GM12878 (cell line): ENCODE results near the gene DNHD1. TPM values are rescaled to one million over a fixed set of nuclear protein-coding genes. Genes with fewer than 3 reads are reported as not detected.

Experiments
- ATAC-seq: fragments of 200-7000 bp; cut with Tn5 transposase; 3 replicates; pipeline ENCODE4 v1.9.1; 2020; ENCODE audit warnings: mild to moderate bottlenecking, moderate library complexity
- BruUV-seq: library from RNA; stranded (reverse); fragments of 400-500 nt; replicated peaks from 2 replicates; lab custom pipeline; 2021; lab: Mats Ljungman, UMichigan
- CTCF ChIA-PET: fragments of 300-600 bp; sonication (Branson Sonifier 250); formaldehyde crosslinking; extraction: SDS; loops from one replicate; lab custom pipeline; 2021; ENCODE audit warnings: inconsistent platforms; lab: Yijun Ruan, JAX
- POLR2A ChIA-PET: fragments of 350-600 bp; formaldehyde crosslinking; extraction: SDS; loops from one replicate; lab custom pipeline; 2021; ENCODE audit warnings: inconsistent platforms; lab: Charles Lee
- RAD21 ChIA-PET: fragments of 300-600 bp; sonication (Branson Sonifier 250); formaldehyde crosslinking; loops from one replicate; lab custom pipeline; 2023; ENCODE audit warnings: antibody characterized with exemption; ENCODE audit not compliant: unreplicated experiment; lab: Charles Lee
- SMC1A ChIA-PET: fragments of 300-600 bp; sonication (Branson Sonifier 250); formaldehyde crosslinking; loops from one replicate; lab custom pipeline; 2023; ENCODE audit not compliant: unreplicated experiment, uncharacterized antibody; lab: Charles Lee
- DNase-seq: peaks from one replicate; pipeline ENCODE4 v3.0.0-alpha.2; 2011; ENCODE audit warnings: low read depth, low spot score
- FAIRE-seq: peaks from 3 replicates; lab custom pipeline; 2011; peaks lifted over from hg19 to GRCh38; lab: Jason Lieb, UNC
- H2AFZ ChIP-seq: 2 replicates; pipeline ENCODE4 v1.6.0; 2011; ENCODE audit warnings: low read depth, low read length, control low read depth; ENCODE audit not compliant: control insufficient read depth
- H3K27ac ChIP-seq: 2 replicates; pipeline ENCODE4 v1.5.1; 2011; ENCODE audit warnings: control low read depth; ENCODE audit not compliant: control insufficient read depth, insufficient read depth
- H3K27me3 ChIP-seq, 2 experiments: replicated peaks in 1 of 2; 2 replicates each; pipeline versions ENCODE4 v1.6.0 to v1.6.1; 2011; ENCODE audit warnings: low read length in 1 of 2; ENCODE audit not compliant: control insufficient read depth in 2 of 2, insufficient read depth in 2 of 2
- H3K36me3 ChIP-seq, 2 experiments: 2 replicates each; pipeline ENCODE4 v1.5.1; 2011; ENCODE audit warnings: low read length in 1 of 2; ENCODE audit not compliant: control insufficient read depth in 2 of 2, insufficient read depth in 2 of 2
- H3K4me1 ChIP-seq: 2 replicates; pipeline ENCODE4 v1.6.1; 2011; ENCODE audit warnings: mild to moderate bottlenecking, low read length, moderate library complexity, mixed read lengths; ENCODE audit not compliant: control insufficient read depth, insufficient read depth
- H3K4me2 ChIP-seq: 2 replicates; pipeline ENCODE4 v1.6.0; 2011; ENCODE audit warnings: control low read depth; ENCODE audit not compliant: control insufficient read depth, insufficient read depth
- H3K4me3 ChIP-seq: fragments of 200-600 bp; sonication (generic); 2 replicates; pipeline ENCODE4 v1.5.1; 2016
- H3K79me2 ChIP-seq: 2 replicates; pipeline ENCODE4 v1.6.0; 2011; ENCODE audit warnings: low read length; ENCODE audit not compliant: control insufficient read depth, insufficient read depth
- H3K9ac ChIP-seq: 2 replicates; pipeline ENCODE4 v1.8.0; 2011; ENCODE audit warnings: low read length, control low read depth, mixed read lengths; ENCODE audit not compliant: control insufficient read depth, insufficient read depth
- H3K9me3 ChIP-seq: replicated peaks from 3 replicates; pipeline ENCODE4 v1.5.1; 2011; ENCODE audit warnings: mild to moderate bottlenecking, low read length; ENCODE audit not compliant: control insufficient read depth, insufficient read depth
- H4K20me1 ChIP-seq: 2 replicates; pipeline ENCODE4 v1.6.0; 2011; ENCODE audit not compliant: control insufficient read depth, insufficient read depth
- FOXM1 ChIP-seq: IDR thresholded peaks from 2 replicates; pipeline ENCODE4 v1.6.1; 2012; ENCODE audit warnings: low read depth, mild to moderate bottlenecking, inconsistent platforms, low read length, moderate library complexity
- HDAC6 ChIP-seq: fragments of 200-600 bp; sonication (generic); IDR thresholded peaks from one replicate; pipeline ENCODE4 v1.8.0; 2017; ENCODE audit warnings: antibody characterized with exemption; ENCODE audit not compliant: unreplicated experiment
- HDGF ChIP-seq: fragments of 450-650 bp; IDR thresholded peaks from 2 replicates; pipeline ENCODE4 v1.6.1; 2016; ENCODE audit warnings: antibody characterized with exemption
- NBN ChIP-seq: fragments of 450-650 bp; IDR thresholded peaks from 2 replicates; pipeline ENCODE4 v1.6.1; 2016
- NFYA ChIP-seq: IDR thresholded peaks from 2 replicates; pipeline ENCODE4 v1.6.1; 2011; ENCODE audit warnings: low read depth, mild to moderate bottlenecking, low read length, improper control_type of control experiment, borderline replicate concordance
- POLR2A ChIP-seq: IDR thresholded peaks from 2 replicates; pipeline ENCODE4 v1.6.1; 2011; ENCODE audit warnings: low read depth, mild to moderate bottlenecking, low read length
- RCOR1 ChIP-seq: conservative IDR thresholded peaks from 2 replicates; pipeline ENCODE4 v1.6.1; 2012; ENCODE audit warnings: low read depth, low read length, improper control_type of control experiment
- RUNX3 ChIP-seq: IDR thresholded peaks from 2 replicates; pipeline ENCODE4 v1.6.1; 2012; ENCODE audit warnings: low read length, inconsistent platforms
- SIX5 ChIP-seq: IDR thresholded peaks from 2 replicates; pipeline ENCODE4 v1.6.1; 2011; ENCODE audit warnings: mild to moderate bottlenecking, low read depth, low read length, moderate library complexity; ENCODE audit not compliant: severe bottlenecking
- ZNF24 ChIP-seq: fragments of 450-650 bp; IDR thresholded peaks from 2 replicates; pipeline ENCODE4 v1.6.1; 2017; ENCODE audit warnings: antibody characterized with exemption, mild to moderate bottlenecking
- WGBS: methylation state at CpG from one replicate; pipeline ENCODE4 v1.1.6; 2016; ENCODE audit warnings: low lambda C conversion rate; ENCODE audit not compliant: insufficient replicate concordance, insufficient coverage; ENCODE audit errors: missing lambda C conversion rate; 5-methylcytosine and 5-hydroxymethylcytosine counted together
- in situ Hi-C: fragments of 300-500 bp; cut with MboI; formaldehyde crosslinking; loops from 9 replicates; pipeline ENCODE4 v1.14.3; 2018; ENCODE audit warnings: mixed read lengths
- intact Hi-C: fragments of 100-400 bp; cut with micrococcal nuclease; formaldehyde crosslinking; loops from one replicate; pipeline ENCODE4 v1.14.2; 2022; ENCODE audit not compliant: unreplicated experiment
- polyA plus RNA-seq, 11 experiments: library from polyadenylated mRNA; depleted of rRNA in 4 of 11; unstranded in 6 of 11; stranded (reverse) in 5 of 11; fragments of >200 nt; fragmentation: Nextera tagmentation in 4 of 11; fragmentation: Illumina TruSeq in 1 of 11; extraction: Ambion mirVana in 4 of 11; extraction: Trizol in 1 of 11; gene quantifications; 1 replicate in 1 of 11; 2 replicates in 10 of 11; pipeline versions ENCODE4 v1.2.1 to v1.2.3, GENCODE V29; 2011 to 2016; ENCODE audit warnings: inconsistent platforms in 2 of 11, missing spikeins in 2 of 11, low read depth in 1 of 11
- total RNA-seq, 4 experiments: library from RNA; depleted of rRNA in 3 of 4; stranded (reverse); fragments of >200 nt in 3 of 4; fragmentation: Illumina TruSeq in 1 of 4; extraction: Trizol in 1 of 4; gene quantifications; 2 replicates each; pipeline versions ENCODE4 v1.2.1 to v1.2.3, GENCODE V29; 2013 to 2021
- TF ChIP-seq, protein P1 (sequence below): IDR thresholded peaks from 2 replicates; pipeline ENCODE4 v1.6.1; 2011; ENCODE audit warnings: borderline replicate concordance, low read depth, mild to moderate bottlenecking, moderate library complexity, low read length; ENCODE audit not compliant: insufficient read depth, poor library complexity, severe bottlenecking
- TF ChIP-seq, protein P2 (sequence below): fragments of 450-650 bp; IDR thresholded peaks from 2 replicates; pipeline ENCODE4 v1.6.1; 2016; ENCODE audit warnings: mild to moderate bottlenecking, moderate library complexity, borderline replicate concordance
- TF ChIP-seq, protein P3 (sequence below): fragments of 450-650 bp; formaldehyde crosslinking; IDR thresholded peaks from 2 replicates; pipeline ENCODE4 v1.4.0; 2022; ENCODE audit warnings: mild to moderate bottlenecking, moderate library complexity

DNHD1 gene
- total and polyA plus RNA-seq, 10 of the 15 experiments (the other 5 are each of a cell fraction or from before 2014, with no cell fraction given) = 0.99 to 16.9 (median 8.6) TPM

DNA sequence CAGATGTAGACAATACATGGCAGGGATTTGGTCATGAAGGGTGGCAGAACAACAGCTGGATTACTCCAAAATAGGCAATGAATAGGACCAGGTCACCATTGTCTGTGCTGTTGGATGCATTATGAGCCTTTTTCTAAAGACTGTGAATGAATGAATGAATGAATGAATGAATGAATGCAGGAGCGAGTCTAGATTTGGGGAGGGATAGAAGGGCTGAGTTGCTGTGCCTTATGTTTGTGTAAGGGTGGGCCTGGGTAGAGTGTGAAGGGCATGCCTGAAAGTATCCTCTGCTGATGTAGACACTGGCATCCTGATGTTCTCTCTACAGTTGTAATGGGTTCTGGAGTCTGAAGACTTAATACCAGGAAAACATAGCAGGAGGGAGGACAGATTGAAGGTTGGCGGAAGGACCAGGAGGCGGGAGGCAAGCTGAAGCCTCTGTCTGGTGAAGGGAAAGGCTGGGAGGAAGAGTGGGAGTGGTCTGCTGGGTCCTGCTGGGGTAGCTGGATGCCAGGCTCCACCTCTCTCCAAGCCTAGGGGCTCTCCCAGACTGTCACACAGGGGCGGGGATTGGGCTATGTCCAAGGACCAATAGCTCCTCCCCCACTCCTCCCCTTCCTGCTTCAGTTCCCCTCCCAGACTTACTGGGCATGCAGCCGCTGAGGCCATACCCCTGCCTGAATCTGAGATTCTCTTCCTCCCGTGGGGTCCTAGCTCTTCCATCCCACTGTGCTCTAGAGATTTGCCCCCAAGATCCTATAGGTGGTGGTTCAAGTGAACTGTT lies 28.2 kb upstream of the DNHD1 start:
- Histone ChIP-seq H3K79me2 (no peaks in the 10 kb centered on the region), H3K36me3 (no peaks in the 10 kb centered on the region), H3K27me3 (no peaks in the 10 kb centered on the region), H2AFZ (peak overlapping the region; percentile 94), H3K27ac (peak overlapping the region; percentile 11; the same call in 1 of the 2 replicates), H3K4me3 (no peak overlapping the region), H4K20me1 (no peaks in the 10 kb centered on the region), H3K4me1 (peaks cover 15% of the 10 kb centered on the region), H3K9me3 (no peaks in the 10 kb centered on the region), H3K4me2 (peak overlapping the region; percentile 35), H3K9ac (no peak overlapping the region)
- in situ Hi-C loops = no loop called here
- DNase-seq (peak; percentile 72), ATAC-seq (peak; percentile 94), FAIRE-seq (peak; percentile 86)
- BruUV-seq = no TSS peak
- POLR2A ChIA-PET = interaction anchor here (0.6 to 4.3 kb wide), 8 partner anchors 13 to 239 kb away, joined by 3 to 26 read pairs (median 4); partner anchors contain the start of genes ARFIP2, SMPD1, TIMM10B and TPP1
- WGBS = 61% methylated on average over 6 of the region's 6 CpGs
- intact Hi-C loops = no loop called here
- CTCF ChIA-PET = interaction anchor here (0.7 to 2.8 kb wide), 8 partner anchors 13 to 288 kb away, joined by 3 to 20 read pairs (median 4); partner anchors contain the start of genes ARFIP2, MRPL17 and TIMM10B
- RAD21 ChIA-PET = interaction anchor here (0.8 to 2.7 kb wide), 6 partner anchors 13 to 214 kb away, joined by 3 to 21 read pairs (median 4); partner anchors contain the start of genes ARFIP2, MRPL17, SMPD1 and TIMM10B
- SMC1A ChIA-PET = interaction anchor here (0.8 to 1.9 kb wide), 14 partner anchors 8 to 90 kb away, joined by 3 to 6 read pairs (median 4); partner anchors contain the start of genes ARFIP2 and TIMM10B
- TF ChIP-seq, protein P1, sequence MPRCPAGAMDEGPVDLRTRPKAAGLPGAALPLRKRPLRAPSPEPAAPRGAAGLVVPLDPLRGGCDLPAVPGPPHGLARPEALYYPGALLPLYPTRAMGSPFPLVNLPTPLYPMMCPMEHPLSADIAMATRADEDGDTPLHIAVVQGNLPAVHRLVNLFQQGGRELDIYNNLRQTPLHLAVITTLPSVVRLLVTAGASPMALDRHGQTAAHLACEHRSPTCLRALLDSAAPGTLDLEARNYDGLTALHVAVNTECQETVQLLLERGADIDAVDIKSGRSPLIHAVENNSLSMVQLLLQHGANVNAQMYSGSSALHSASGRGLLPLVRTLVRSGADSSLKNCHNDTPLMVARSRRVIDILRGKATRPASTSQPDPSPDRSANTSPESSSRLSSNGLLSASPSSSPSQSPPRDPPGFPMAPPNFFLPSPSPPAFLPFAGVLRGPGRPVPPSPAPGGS = no peak
- TF ChIP-seq NBN (0 out of 2 replicates have a peak, but pooled peaks have one; percentile 28), FOXM1 (no peak), ZNF24 (peak; percentile 97), SIX5 (no peak), HDAC6 (no peak), NFYA (no peak), RCOR1 (no peak), HDGF (peak; percentile 85), POLR2A (peak; percentile 58; the same call in 1 of the 2 replicates), RUNX3 (no peak)
- TF ChIP-seq, protein P2, sequence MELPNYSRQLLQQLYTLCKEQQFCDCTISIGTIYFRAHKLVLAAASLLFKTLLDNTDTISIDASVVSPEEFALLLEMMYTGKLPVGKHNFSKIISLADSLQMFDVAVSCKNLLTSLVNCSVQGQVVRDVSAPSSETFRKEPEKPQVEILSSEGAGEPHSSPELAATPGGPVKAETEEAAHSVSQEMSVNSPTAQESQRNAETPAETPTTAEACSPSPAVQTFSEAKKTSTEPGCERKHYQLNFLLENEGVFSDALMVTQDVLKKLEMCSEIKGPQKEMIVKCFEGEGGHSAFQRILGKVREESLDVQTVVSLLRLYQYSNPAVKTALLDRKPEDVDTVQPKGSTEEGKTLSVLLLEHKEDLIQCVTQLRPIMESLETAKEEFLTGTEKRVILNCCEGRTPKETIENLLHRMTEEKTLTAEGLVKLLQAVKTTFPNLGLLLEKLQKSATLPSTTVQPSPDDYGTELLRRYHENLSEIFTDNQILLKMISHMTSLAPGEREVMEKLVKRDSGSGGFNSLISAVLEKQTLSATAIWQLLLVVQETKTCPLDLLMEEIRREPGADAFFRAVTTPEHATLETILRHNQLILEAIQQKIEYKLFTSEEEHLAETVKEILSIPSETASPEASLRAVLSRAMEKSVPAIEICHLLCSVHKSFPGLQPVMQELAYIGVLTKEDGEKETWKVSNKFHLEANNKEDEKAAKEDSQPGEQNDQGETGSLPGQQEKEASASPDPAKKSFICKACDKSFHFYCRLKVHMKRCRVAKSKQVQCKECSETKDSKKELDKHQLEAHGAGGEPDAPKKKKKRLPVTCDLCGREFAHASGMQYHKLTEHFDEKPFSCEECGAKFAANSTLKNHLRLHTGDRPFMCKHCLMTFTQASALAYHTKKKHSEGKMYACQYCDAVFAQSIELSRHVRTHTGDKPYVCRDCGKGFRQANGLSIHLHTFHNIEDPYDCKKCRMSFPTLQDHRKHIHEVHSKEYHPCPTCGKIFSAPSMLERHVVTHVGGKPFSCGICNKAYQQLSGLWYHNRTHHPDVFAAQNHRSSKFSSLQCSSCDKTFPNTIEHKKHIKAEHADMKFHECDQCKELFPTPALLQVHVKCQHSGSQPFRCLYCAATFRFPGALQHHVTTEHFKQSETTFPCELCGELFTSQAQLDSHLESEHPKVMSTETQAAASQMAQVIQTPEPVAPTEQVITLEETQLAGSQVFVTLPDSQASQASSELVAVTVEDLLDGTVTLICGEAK = no peak
- TF ChIP-seq, protein P3, sequence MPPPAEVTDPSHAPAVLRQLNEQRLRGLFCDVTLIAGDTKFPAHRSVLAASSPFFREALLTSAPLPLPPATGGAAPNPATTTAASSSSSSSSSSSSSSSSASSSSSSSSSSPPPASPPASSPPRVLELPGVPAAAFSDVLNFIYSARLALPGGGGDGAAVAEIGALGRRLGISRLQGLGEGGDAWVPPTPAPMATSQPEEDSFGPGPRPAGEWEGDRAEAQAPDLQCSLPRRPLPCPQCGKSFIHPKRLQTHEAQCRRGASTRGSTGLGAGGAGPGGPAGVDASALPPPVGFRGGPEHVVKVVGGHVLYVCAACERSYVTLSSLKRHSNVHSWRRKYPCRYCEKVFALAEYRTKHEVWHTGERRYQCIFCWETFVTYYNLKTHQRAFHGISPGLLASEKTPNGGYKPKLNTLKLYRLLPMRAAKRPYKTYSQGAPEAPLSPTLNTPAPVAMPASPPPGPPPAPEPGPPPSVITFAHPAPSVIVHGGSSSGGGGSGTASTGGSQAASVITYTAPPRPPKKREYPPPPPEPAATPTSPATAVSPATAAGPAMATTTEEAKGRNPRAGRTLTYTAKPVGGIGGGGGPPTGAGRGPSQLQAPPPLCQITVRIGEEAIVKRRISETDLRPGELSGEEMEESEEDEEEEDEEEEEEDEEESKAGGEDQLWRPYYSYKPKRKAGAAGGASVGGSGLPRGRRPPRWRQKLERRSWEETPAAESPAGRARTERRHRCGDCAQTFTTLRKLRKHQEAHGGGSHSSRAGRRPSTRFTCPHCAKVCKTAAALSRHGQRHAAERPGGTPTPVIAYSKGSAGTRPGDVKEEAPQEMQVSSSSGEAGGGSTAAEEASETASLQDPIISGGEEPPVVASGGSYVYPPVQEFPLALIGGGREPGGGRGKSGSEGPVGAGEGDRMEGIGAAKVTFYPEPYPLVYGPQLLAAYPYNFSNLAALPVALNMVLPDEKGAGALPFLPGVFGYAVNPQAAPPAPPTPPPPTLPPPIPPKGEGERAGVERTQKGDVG (CRISPR knock-in tag) = no peak
